GM18870 (cell line): ENCODE results near the gene CALY.
"Not testable (repeated sequence)": the region's sequence is repeated elsewhere in the genome, so short reads cannot be mapped to it uniquely, and the experiment has no call there.

Source experiments
- ATAC-seq: cut with Tn5 transposase; IDR thresholded peaks from one replicate; pipeline ENCODE4 v1.9.1; 2021; ENCODE audit warnings: moderate library complexity; ENCODE audit not compliant: unreplicated experiment

The CALY gene, protein sequence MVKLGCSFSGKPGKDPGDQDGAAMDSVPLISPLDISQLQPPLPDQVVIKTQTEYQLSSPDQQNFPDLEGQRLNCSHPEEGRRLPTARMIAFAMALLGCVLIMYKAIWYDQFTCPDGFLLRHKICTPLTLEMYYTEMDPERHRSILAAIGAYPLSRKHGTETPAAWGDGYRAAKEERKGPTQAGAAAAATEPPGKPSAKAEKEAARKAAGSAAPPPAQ

GRCh38 chr10:133336577-133337369, at the start of gene CALY:
Gene CALY, minus strand, starts transcription at chr10:133336896. Its CDS starts 7,907 bp downstream, at chr10:133328989.
- no peak for ATAC-seq

GRCh38 chr10:133385214-133385613, 48.5 kb upstream of the CALY start:
- no peak for ATAC-seq

DNA sequence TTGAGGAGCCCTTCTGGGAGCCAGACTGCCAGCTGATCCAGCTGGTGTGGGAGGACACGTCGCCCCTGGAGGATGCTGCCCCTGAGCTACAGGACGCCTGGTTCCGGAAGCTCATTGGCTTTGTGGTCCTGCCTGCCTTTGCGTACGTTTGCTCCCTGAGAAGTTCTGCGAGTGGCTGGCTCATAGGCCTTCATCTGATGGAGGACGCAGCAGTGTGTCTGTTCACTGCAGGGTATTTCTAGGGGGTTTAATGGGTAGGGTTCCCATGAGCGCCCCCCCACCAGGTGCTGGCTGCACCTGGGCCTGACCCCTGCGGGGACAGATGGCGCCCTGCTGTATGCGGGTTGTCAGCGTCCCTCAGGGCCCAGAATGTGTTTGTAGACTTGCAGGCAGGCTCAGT, 47.4 kb upstream of the CALY start:
- no peak for ATAC-seq

DNA sequence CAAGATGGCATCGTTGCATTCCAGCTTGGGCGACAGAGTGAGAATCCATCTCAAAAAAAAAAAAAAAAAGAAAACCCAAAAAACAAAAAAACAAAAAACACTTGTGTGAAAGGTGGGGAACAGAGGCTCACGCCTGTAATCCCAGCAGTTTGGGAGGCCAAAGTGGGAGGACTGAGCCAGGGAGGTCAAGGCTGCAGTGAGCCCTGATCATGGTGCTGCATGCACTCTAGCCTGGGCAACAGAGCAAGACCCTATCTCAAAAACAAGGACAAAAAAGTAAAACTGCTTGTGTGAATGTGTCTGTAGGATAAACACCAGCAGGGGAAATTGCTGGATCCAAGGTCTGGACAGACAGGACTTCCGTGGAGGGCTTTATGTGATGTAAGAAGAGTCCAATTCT, 46.9 kb upstream of the CALY start:
- ATAC-seq, result no peak

DNA sequence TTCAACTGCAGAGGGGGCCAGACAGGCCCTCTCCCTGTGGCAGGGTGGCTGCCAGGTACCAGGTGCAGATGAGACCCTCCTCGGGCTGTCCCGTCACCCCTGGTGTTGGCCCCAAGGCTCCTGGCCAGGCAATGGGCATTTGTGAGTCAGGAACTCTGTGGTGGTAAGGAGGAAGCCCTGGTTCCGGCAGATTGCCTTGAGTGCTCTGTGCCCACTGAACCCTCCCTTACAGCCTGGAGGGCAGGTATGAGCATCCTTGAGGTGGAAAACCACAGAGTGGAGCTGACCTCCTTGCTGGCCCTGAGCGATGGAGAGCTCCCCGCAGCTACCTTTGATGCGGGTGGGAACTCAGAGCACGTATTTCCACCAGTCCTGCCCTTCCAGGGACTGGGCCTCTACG, 44.3 kb upstream of the CALY start:
- no peak for ATAC-seq

- ATAC-seq, result no peak
These were observed 43.3 kb upstream of the CALY start for GRCh38 chr10:133379801-133380666.

DNA sequence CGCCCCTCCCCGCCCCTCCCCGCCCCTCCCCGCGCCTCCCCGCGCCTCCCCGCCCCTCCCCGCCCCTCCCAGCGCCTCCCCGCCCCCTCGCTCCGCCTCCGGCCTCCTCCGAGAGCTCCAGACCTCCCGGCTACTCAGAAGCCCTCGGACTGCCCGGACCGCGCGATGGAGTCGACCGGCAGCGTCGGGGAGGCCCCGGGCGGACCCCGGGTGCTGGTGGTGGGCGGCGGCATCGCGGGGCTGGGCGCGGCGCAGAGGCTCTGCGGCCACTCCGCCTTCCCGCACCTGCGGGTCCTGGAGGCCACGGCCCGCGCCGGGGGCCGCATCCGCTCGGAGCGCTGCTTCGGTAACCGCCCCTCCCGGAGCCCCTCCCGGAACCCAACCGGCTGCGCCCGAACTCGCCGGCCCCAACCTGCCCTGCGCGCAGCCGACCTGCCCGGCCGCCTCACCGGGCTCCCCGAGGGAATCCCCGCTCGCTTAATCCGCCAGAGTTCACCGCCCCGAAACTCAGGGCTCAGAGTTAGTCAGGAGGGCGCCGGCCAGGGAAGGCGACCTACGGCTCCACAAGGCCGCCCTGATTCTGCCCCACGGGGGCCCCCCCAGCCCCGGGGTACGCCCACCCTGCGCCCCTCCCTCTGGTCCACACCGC, 42.6 kb upstream of the CALY start, which contains the start of gene PAOX:
PAOX (plus strand) TSS at position 111 of the 649 bp plus-strand sequence; CDS start at position 166, 55 bp downstream.
- ATAC-seq, result peak; percentile 39

DNA sequence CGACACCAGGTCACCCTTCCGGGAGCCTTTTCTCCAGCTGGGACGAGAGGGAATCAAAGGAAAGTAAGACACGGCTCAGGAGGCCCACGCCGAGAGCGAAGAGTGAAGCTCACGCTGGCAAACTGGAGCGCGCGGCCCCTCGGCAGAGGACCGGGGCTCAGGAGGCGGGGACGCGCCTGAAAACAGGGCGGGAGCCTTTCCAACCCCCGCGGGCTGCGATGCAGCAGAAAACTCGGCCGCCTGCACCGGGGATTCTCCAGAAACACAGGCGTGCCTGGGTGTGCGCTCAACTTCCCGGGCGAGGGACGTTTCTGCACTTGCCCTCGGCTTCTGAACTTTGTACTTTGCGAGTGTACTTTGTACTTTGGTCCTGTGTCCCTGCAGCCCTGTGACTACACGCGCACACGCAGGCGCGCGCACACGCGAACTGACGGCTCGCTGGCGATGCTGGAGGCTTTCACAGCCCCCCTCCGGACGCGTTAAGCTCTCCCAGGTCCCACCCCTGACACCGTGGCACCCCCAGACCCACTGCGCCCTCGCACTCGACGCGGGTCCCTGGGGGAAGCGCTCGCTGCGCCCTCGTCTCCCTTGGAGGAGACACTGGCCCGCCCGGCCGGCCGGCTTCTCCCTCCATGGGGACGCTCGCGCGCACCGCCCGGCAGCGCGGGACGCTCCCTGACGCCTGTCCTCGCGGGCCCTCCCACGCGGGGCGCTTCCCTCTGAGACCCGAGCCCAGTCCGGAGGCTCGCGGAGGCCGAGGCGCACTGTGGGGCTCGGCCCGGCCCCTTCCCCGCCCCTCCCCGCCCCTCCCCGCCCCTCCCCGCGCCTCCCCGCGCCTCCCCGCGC, 41.8 kb upstream of the CALY start:
- ATAC-seq, result no peak

GRCh38 chr10:133377818-133378250, 41.1 kb upstream of the CALY start:
- no peak for ATAC-seq

DNA sequence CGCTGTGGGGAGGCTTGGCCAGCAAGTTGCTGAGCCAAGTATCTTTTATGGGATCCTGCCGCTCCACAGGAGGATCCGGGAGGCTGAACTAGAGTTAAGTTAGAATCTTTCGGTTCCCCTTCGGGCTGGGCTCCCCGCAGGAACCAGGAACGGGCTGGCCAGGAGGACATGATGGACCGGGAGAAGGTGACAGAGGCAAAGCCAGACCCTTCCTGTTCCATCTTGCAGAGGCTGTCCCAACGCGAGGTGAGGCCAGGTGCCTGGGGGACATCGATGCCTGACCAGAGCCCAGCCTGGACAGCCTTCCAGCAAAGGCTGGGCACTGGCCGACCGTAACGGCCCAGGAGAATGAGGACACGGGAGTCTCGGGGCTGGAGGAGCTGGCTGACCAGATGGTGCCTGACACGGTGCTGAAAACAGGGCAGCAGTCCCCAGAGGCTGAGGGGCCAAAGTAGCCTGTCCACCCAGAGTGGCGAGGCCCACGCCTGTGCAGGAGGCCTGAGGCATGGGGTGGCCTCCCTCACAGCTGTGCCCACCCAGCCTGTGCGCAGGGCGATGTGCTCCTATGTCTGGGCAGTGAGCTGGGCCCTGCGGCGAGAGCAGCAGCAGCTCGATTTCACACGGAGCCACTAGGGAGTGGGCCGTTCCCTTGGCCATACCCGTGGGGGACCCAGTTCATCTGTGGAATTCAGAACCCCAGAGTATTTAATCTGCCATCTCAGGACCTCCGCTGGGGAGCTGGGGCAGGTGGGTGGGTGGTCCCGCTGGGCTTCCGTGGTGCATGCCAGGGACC, 40.5 kb upstream of the CALY start:
- no peak for ATAC-seq

DNA sequence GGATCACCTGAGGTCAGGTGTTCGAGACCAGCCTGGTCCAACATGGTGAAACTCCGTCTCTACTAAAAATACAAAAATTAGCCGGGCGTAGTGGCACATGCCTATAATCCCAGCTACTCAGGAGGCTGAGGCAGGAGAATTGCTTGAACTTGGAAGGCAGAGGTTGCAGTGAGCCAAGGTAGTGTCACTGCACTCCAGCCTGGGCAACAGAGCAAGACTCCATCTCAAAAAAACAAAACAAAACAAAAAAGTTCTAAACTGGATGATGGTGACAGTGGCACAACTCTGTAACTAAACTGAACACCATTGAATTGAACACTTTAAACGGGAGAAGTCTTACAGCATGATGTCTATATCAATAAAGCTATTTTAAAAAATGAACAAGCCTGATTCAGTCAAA, 39.5 kb upstream of the CALY start:
- not testable (repeated sequence) for ATAC-seq

- no peak for ATAC-seq
These were observed 38.8 kb upstream of the CALY start for GRCh38 chr10:133375357-133376115.

DNA sequence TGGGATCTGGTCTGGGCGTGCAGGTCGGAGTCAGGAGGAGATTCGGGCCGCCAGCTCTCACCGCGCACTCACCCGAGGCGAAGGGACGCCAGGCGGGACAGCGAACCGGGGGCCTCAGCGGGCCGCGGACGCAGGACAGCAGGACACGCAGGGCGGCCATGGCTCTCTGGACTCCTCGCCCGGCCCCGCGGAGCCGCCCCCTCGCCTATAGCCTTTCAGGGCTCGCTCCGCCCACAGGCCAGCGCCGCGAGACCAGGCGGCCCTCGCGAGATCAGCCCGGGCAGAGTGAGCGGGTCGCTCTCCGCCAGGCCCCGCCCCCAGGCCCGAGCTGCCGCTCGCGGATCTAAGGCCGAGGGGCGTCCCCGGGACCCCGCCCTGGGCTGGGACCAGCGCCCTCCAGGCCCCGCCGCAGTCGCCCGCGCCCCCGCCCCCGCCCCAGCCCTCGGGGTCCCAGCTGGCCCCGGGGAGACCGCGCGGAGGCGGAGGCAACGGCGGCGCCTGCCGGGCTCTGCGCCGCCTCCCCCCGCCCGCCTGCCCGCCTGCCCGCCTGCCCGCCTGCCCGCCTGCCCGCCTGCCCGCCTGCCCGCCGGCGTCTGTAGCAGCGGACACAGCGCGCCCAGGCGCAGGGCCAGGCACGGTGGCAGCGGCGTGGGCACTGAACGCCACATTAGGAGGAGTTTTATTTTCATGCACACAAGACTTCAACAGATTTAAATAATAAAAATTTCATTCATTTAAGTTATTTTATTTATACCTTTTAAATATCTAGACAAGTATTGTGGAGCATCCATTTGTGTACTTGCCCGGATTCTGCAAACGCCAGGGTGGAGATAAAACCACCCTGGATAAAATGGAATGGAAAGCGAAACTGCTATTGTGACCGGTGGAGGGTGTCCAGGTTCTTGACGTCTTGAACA, 36.7 kb upstream of the CALY start, which contains the start of gene ECHS1:
ECHS1 (minus strand) TSS at position 181 of the 917 bp plus-strand sequence; CDS start at position 160, 21 bp downstream.
- peak; percentile 50 for ATAC-seq

GRCh38 chr10:133372507-133372906, 35.8 kb upstream of the CALY start:
- no peak for ATAC-seq

- no peak for ATAC-seq
These were observed 33.5 kb upstream of the CALY start for GRCh38 chr10:133370030-133370786.

DNA sequence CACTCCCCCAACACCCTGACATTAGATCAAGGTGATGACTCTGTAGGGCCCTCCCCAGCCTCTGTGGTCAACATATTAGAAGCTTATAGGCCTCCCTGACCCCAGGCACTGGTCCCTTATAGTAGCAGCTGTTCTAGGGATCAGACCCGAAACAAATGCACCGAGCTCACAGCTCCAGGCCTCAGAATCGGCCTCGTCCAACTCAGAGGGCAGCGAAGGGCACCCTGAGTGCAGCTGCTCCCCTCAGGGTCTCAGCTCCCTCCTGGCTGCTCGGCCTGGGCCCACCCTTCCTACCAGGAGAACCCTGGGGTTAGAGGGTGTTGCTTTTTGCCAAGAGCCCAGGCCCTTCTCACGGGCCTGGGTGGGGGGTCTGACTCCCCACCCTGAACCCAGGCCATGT, 31.5 kb upstream of the CALY start:
- no peak for ATAC-seq
